Measurements from ENCODE around the gene UGT1A5.

The UGT1A5 gene

DNA sequence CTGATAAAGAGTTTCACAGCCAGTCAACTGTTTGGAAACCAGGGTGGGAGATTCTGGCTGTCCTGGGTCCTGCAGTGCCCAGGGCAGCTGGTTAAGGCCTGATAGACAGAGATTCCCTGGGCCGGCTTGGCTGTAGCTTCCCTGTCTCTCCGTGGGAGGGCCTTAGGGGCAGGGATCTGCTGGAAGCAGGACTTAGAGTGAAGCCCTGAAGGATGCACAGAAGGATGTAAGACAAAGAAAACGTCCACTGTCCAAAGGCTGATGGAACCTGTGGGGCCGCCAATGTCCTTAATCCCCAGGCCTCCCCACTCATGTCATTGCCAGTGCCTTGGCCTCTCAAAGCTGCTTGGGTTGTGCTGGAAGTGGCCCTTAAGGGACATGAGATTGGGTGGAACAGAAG lies 98.4 kb downstream of the UGT1A5 start:
- no peak for DNase-seq

DNA sequence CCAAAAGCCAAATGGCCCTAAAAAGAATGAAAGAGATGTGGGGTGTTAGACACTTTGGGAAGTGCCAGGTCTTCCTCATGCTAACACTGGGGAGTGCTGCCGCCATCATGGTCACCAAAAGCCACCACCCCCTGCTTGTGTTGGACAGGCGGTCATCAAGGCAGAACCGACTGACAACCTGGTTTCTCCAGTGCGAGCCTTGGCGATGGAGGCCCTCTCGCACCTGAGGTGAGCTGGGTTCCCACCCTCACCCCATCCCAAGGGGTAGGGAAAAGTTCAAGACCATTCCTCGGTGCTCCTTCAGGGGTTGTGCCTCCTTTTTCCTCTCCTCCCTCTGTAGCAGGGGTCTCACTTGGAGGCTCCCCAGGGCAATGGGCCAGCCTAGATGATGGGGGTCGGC lies 99.0 kb downstream of the UGT1A5 start:
- DNase-seq = no peak

DNA sequence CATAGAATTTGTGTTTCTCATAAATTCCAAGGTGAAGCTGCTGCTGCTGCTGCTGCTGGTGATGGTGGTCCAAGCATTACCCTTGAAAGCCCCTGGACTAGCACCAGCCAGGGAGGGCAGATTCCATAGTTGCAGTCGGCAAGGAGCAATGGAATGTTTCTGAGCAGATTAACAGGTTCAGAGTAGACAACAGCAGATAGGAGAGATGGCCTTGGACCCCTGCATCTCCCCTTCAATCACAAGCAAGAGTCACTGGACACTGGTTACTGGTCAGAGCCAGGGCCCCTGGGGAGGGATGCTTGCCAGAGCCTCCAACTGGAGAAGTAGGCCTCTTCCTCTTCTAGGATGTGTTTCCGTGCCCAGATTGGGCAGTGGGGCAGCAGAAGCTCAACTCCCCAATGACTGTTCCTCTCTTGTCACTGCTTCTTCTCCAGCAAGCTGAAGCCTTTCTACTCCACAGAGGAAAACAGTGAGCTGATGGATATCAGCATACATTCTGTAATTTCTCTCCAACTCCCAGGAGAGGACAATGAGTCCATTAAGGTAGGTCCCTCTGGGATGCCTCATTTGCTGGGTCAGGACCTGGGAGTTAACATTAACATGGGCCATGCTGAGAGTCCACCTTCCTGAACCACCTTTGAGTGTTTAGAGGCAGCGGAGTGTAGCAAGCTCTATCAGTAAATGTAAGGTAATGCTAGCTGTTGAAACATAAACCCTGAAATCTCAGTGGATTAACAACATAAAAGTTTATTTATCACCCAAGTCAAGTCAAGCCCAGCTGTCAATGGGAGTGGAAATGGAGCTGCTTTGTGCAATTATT lies 100.7 kb downstream of the UGT1A5 start:
- no peak for DNase-seq

DNA sequence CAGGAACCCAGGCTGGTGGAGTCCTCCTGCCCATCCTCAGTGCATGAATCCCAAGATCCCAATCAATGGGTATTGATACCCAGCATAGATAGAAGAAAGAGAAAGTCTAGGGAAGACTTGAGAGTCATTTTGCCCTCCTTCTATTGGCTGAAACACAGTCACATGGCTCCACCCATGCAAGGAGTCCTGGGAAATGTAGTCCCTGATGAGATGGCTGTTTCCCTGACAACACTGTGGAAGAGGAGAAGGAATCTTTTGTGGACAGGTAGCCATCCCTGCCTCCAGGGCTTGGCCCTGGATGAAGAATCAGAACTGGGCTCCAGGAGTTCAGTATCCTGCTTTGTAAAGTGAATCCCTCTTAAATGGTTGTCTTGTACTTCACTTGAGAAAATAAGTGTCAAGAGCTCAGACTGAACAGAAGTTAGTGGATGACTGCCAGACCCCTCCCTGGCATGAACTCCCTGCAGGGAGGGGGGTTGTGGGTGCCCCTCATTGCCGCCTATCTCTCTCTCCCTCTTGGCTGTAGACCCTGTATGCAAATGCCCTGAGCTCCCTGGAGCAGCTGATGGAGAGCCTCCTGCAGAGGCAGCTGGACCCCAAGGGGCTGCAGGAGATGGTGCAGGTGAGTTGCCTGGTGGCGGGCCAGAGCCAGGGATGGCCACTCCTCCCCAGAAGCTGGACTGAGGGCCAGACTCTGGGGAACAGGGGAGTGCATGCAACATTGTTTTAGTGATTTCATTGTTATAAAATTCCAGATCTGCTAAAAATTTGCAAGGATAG lies 101.5 kb downstream of the UGT1A5 start:
- DNase-seq = no peak

DNA sequence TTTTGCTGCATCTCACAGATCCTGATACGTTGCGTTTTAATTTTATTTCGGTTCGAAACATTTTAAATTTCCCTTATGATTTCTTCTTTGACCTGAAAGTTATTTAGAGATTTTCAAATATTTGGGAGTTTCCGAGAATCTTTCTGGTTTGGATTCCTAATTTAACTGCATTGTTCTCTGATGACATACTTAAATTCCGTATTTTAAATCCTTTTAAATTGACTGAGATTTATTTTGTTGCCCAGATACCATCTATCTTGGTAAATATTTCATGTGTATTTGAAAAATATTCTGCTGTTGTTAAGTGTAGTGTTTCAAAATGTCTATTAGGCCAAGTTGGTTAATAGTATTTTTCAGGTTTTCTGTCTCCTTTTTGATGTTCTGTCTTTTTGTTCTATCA lies 103.2 kb downstream of the UGT1A5 start:
- DNase-seq = no peak

DNA sequence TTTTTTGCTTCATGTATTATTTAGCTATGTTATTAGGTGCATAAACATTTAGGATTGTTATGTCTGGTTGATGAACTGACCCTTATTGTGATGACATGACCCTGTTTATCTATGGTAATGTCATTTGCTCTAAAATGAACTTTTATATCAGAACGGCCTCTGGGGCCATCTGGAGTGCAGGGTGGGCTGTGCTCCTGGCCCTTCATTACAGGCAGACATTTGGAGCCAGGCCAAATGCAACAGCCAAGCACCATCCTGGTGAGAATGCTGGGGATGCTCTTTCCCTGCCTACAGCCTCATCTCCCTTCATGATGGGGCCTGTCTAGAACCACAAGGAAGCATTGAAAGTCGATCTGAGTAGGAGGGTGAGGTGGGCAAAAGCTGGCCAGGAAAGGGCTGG lies 103.6 kb downstream of the UGT1A5 start:
- DNase-seq = no peak

DNA sequence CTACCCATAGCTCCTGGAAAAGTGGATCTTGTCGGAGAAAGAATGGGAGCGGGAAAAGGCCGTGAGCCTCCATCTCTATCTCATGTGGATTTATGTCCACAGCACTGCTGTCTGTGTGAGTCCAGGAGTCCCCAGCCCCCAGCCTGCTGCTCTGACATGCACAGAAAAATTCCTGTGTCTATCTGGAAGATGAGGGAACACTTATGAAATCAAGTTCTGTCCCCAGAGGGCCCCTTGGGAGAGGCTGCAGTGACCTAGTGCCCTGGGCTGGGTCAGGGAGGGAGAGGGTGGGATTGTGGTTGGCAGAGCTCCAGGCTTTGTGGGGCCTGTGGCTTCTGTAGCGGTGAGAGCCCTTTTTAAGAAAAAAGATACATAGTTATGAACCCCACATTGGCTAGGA lies 104.1 kb downstream of the UGT1A5 start:
- DNase-seq = no peak

DNA sequence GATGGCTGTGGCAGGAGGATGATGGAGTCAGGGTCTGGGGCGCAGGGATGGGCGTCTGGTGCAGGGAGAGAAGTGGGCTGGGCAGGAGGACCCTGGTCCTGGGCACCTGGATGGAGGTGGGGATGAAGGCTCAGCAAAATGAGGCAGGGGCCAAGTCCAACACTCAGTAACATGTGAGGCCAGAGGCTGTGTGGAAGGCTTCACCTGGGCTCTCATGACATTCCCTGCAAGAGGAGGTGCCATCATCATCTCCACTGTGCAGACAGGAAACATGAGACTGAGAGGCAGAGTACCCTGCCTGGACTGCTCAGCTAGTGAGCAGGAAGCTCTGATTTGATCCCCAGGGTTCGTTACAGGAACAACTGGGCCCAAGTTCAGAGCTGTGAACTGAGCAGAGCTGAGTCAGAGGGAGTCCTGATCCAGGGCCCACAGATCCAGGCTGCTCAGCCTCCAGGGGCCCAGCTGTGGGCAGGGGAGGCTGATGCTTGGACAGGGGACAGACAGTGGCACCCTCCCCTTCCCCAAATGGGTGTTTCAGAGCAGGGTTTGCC lies 104.7 kb downstream of the UGT1A5 start:
- DNase-seq = no peak

DNA sequence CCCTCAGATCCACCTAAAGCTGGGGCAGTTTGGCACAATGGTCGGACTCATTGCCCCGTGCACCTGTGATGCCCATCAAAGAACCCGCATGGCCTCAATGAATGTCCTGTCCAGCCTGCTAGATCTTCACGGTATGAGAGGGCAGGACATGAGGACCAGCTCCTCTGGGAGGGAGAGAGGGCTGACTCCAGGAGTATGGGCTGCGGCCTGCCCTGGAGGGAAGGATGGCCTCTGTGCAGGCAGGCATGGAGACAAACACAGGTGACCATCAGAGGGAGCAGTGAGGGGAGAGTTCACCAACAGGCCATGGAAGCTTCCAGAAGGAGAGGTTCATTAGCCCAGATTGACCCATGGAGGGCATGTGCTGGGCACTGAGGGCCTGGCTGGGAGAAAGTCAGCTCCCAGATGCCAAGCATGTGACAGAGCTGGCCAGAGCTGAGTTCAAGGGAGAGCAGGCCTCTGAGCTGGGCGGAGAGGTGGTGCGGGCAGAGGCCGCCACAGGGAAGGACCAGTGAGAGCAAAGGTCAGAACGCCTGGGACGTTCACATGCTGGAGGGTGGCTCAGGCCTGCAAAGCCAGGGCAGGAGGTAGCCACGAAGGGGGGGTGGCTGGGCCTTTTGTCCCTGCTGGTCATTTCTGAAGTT lies 105.4 kb downstream of the UGT1A5 start:
- DNase-seq = no peak

DNA sequence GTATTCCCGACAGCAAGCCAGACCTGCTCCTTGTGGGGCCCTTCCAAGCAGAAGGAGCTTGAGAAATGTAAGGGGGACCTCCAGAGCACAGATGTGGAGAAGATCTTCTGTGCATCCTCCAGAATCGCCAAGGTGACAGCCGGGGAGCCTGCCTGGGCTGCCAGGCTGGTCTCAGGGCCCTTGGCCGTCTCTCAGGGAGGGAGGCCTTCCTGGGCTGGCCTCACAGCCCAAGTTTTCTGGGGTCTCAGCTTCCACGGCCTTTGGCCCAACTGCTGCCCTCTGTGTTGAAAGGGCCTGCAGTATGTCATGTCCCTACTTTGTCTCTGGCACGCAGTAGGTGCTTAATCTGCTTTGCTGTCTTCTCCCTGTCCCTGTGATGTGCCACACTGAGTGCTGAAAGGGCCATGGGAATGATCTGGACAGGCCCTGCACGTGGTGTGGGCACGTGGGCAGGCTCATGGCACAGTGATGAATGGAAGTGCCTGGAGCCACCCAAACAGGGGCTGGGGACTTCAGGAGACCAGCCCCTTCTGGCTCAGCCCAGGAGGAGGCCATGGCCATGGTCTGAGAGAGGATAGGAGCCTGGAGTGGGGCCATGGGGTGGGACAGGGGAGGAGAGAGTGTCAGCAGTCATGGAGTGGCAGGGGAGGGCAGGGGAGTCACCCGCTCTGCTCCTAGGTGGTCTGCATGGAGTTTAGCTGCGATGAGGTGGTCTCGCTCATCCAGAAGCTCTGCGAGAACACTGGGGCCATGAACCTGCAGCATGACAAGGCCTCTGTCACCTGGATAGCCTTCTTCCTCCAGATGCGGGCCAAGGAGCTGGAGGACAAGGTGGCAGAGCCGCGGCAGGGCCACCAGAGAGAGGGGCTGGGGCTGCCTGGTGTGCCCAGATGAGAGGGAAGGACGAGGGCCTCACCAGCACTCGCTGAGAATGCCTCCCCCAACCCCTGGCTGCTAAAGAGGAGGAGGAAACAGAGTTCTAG lies 106.2 kb downstream of the UGT1A5 start:
- no peak for DNase-seq

DNA sequence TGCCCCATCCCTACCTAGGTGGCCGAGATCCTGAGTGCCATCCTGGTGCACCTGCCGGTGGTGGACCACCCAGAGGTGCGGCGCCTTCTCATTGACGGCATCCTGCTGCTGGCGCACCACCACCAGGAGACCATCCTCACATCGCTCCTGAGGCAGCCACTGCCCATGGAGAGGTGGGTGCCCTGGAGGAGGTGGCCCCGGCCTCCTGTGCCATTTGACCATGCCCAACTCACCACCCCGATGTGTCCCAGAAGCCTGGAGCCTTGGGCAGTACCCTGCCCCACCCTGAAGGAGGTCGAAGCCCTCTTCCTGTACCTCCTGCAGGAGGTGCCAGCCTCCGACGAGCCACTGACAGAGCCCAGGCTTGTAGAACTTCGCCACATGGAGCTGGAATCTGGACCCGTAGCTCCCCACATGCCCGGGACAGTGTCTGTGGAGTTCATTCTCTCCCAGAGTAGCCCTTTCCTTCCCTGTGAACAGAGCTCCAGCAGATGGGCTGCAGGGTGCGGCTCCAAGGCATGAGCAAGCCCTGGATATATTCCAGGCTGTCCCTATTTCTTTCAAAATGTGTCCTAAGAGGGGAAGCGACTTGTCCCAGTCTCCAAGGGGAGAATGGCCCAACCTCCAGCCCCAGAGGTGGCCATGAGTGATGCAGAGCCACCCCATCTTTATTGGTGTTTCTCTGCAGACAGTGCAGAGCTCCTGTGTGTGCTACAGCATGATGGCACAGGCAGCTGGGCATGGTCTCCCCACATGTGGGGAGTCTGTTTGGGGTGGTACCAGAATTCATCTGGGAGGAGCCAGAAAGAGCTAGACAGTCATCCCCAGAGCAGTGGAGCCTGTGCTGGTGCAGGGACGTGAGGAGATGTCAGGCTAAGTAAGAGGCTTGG lies 107.4 kb downstream of the UGT1A5 start:
- no peak for DNase-seq

DNA sequence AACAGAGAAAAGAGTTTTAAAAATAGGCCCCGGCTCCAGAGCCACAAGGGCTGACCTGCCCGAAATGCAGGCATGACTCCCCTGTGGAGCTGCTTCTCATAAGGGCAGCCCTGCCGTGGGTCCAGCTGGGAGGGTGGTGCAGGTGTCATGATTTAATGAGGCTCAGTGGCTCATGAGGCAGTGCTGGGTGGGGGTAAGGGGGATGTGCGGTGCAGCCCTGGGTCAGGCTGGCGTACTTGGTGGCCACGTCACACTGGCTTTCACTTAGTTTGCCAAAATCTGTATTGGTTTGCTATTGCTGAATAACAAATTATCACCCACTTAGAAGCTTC lies 108.0 kb downstream of the UGT1A5 start:
- no peak for DNase-seq

DNA sequence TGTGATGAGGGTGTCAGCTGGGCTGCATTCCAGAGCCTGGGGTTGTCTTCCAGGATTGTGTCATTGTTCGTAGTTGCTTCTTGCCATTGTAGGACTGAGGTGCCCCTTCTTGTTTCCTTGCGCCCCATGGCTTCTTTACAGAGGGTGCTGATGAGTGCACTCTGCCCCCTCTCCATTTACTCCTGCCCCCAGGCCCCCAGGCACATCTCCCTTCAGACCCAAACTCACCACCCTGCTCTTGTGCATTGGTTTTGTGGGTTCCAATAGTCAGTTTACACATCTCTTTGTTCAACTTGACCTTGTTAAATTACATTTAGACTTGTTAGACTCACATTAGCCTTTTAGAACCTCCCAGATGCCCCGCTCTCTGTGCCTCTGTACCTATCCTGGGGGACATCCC lies 108.5 kb downstream of the UGT1A5 start:
- no peak for DNase-seq

DNA sequence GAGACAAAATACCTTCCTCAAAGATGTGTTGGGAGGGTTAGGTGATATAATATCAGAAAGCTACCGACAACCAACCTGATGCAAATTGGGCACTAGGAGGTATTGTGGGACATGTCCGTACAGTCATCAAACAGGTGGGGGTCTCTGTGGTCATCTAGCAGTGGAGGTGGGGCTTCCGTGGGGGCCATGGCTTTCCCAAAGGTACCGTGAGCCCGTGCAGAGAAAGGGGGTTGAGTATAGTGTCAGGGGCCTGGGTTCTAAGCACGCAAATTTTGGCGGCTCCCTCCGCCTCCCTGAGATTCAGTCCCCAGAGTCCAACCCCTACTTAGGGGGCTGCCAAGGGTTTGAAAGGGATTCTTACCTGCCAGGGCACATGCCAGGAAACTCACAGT lies 109.0 kb downstream of the UGT1A5 start:
- DNase-seq = no peak

DNA sequence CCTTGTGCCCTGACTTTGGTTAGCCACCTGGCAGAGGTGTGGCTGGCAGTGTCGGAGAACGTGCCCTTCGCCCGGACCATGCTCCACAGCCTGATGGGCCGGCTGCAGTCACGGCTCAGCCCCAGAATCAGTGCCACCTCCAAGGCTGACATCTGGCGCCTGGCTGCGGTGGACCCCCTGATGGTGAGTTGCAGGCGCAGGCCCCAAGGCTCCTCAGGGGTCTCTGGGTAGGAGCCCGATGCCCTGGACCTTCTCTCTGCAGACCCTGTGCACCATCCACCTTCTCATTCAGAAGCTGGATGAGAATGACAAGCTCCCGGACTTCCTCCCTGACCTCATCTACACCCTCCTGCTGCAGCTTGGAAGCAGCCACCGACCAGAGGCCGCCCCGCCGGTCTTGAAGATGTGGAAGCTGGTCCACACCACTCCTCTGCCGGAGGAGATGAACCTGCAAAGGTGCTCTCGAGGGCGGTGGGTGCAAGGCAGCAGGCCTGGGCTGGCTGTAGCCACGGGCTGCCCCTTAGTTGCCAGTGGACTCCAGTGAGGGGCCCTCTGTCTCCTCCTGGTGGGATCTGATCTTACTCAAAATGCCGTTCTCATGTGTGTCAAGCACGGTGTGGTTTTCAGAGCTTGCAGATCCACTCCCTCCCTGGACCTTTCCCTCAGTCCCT lies 109.5 kb downstream of the UGT1A5 start:
- DNase-seq = no peak

All from midbrain (tissue), 1 donor.